Fibroblast of skin of right biceps (primary cell): ENCODE data around the gene MBNL3.
"Not testable (repeated sequence)": the region's sequence is repeated elsewhere in the genome, so short reads cannot be mapped to it uniquely, and the experiment has no call there.

Experiments used
- DNase-seq: peaks from one replicate; pipeline ENCODE4 v3.0.0-alpha.2; 2013

Gene MBNL3

GRCh38 chrX:132367984-132368383, 120.9 kb downstream of the MBNL3 start:
- no peak for DNase-seq

GRCh38 chrX:132367314-132367713, 121.5 kb downstream of the MBNL3 start:
- no peak for DNase-seq

- no peak for DNase-seq
Measured at GRCh38 chrX:132365490-132365889, 123.3 kb downstream of the MBNL3 start.

- DNase-seq: no peak
Measured at GRCh38 chrX:132364313-132364712, 124.5 kb downstream of the MBNL3 start.

- DNase-seq: no peak
Measured at GRCh38 chrX:132353430-132353829, 135.4 kb downstream of the MBNL3 start.

GRCh38 chrX:132336172-132336571, 152.7 kb downstream of the MBNL3 start:
- no peak for DNase-seq

- no peak for DNase-seq
Measured at GRCh38 chrX:132333351-132333750, 155.5 kb downstream of the MBNL3 start.

GRCh38 chrX:132331532-132331931, 157.3 kb downstream of the MBNL3 start:
- DNase-seq: no peak

- no peak for DNase-seq
Measured at GRCh38 chrX:132331000-132331399, 157.8 kb downstream of the MBNL3 start.

GRCh38 chrX:132330156-132330729, 158.6 kb downstream of the MBNL3 start:
- no peak for DNase-seq

GRCh38 chrX:132326960-132327359, 161.9 kb downstream of the MBNL3 start:
- not testable (repeated sequence) for DNase-seq
